HFF-Myc (cell line): ENCODE results near the gene NELFA.

Experiments
- DNase-seq: peaks from one replicate; pipeline ENCODE4 v3.0.0-alpha.2; 2011; ENCODE audit warnings: low read depth; ENCODE audit errors: extremely low read depth
- H3K4me3 ChIP-seq: replicated peaks from 2 replicates; pipeline ENCODE4 v1.5.1; 2011; ENCODE audit warnings: low read depth, mild to moderate bottlenecking, control low read depth, low read length
- CTCF ChIP-seq: IDR thresholded peaks from 2 replicates; pipeline ENCODE4 v1.5.1; 2012; ENCODE audit warnings: mild to moderate bottlenecking, low read depth, low read length, control low read depth; ENCODE audit errors: missing control alignments

Gene NELFA

GRCh38 chr4:1991596-1992434, 17.0 kb downstream of the NELFA start:
- no peak overlapping the region for H3K4me3 ChIP-seq
- DNase-seq, result no peak
- no peak for TF ChIP-seq CTCF

- H3K4me3 ChIP-seq, result no peak overlapping the region
- TF ChIP-seq CTCF, result no peak
- DNase-seq, result no peak
Observed at GRCh38 chr4:1991087-1991486, 17.7 kb downstream of the NELFA start.

GRCh38 chr4:1990676-1991075, 18.1 kb downstream of the NELFA start:
- no peak overlapping the region for H3K4me3 ChIP-seq
- no peak for TF ChIP-seq CTCF
- DNase-seq, result no peak

GRCh38 chr4:1990348-1990645, 18.5 kb downstream of the NELFA start:
- no peak for DNase-seq
- no peak overlapping the region for H3K4me3 ChIP-seq
- no peak for TF ChIP-seq CTCF

GRCh38 chr4:1989533-1990347, 19.0 kb downstream of the NELFA start:
- no peak for DNase-seq
- TF ChIP-seq CTCF, result no peak
- H3K4me3 ChIP-seq, result no peak overlapping the region

GRCh38 chr4:1988327-1988724, 20.4 kb downstream of the NELFA start:
- no peak for TF ChIP-seq CTCF
- DNase-seq, result no peak
- H3K4me3 ChIP-seq, result no peak overlapping the region
